Measurements from ENCODE around the gene ZDBF2. TPM values are rescaled to one million over a fixed set of nuclear protein-coding genes. Genes with fewer than 3 reads are reported as not detected.
A peak's percentile ranks its signal among the peaks of the same experiment; 100 is the strongest.

ZDBF2 gene
- total RNA-seq = 16.5 and 18.7 TPM in 2 replicates
- 9.6 TPM for total RNA-seq (2013)
- 1.8 and 3.7 TPM in 2 replicates for polyA plus RNA-seq
- polyA minus RNA-seq = 4.5 and 7.2 TPM in 2 replicates

- Histone ChIP-seq H3K27me3 (replicated peaks in 1 of 4; ENCODE audit: control extremely low read depth in 1 of 4, control insufficient read depth in 3 of 4, insufficient read depth in 4 of 4, low read length in 3 of 4) (peaks cover 0 to 55% (median 24%) of the 10 kb centered on the region in 4 experiments), H3K36me3 (replicated peaks in 1 of 2; ENCODE audit: control extremely low read depth in 1 of 2, control insufficient read depth in 1 of 2, extremely low read depth in 1 of 2, insufficient read depth in 2 of 2, low read length in 1 of 2) (no peaks in the 10 kb centered on the region), H4K20me1 (ENCODE audit: control insufficient read depth, insufficient read depth, low read length, poor library complexity, severe bottlenecking) (no peaks in the 10 kb centered on the region), H3K4me3 (ENCODE audit: control extremely low read depth in 1 of 5, extremely low read depth in 1 of 5, insufficient read depth in 1 of 5, low read depth in 2 of 5, low read length in 4 of 5) (peak within 1 kb of the TSS; percentile 66 to 70 (median 67)), H3K9me3 (ENCODE audit: control extremely low read depth in 1 of 3, control insufficient read depth in 2 of 3, insufficient read depth in 1 of 3, low read length in 2 of 3) (peaks cover 0 to 8% (median 5%) of the 10 kb centered on the region in 3 donors), H3K4me2 (replicated peaks; ENCODE audit: low read depth, low read length, poor library complexity, severe bottlenecking) (peak within 1 kb of the TSS; percentile 90), H3K27ac (ENCODE audit: low read length in 2 of 2) (peak within 1 kb of the TSS; percentile 39 to 78), H3K4me1 (ENCODE audit: control insufficient read depth in 2 of 2, insufficient read depth in 2 of 2, low read length in 2 of 2) (peaks cover 19 to 22% of the 10 kb centered on the region in 2 donors), H2AFZ (ENCODE audit: insufficient read depth, low read depth, low read length, poor library complexity, severe bottlenecking) (peak within 1 kb of the TSS; percentile 76), H3K79me2 (ENCODE audit: control insufficient read depth, insufficient read depth, low read length) (peaks cover 9% of the 10 kb centered on the region), H3K9ac (ENCODE audit: low read length) (peak within 1 kb of the TSS; percentile 77)
- Mint-ChIP-seq H3K27me3 (peaks cover 50% of the 10 kb centered on the region), H3K4me1 (peaks cover 18% of the 10 kb centered on the region), H3K9me3 (ENCODE audit: insufficient read depth) (no peaks in the 10 kb centered on the region), H3K27ac (peak within 1 kb of the TSS; percentile 79), H3K4me3 (peak within 1 kb of the TSS; percentile 77)
- TF ChIP-seq EZH2 (IDR thresholded peaks at IDR 0.05; ENCODE audit: borderline replicate concordance, insufficient read depth, low read depth, low read length, poor library complexity, severe bottlenecking) (no peak), CTCF (IDR thresholded peaks at IDR 0.05) (no peak)
- DNase-seq (peak; percentile 76), ATAC-seq (ENCODE audit: low read depth) (peak; percentile 83)
- intact Hi-C loops (cut with micrococcal nuclease) = loop anchor here (1.0 to 10.0 kb wide), 3 partner anchors 28 to 190 kb away; partner anchors contain the start of genes EEF1B2, INO80D and NDUFS1
- ChIA-PET CTCF (interaction anchor here (1.0 kb wide), 1 partner anchor 30 kb away, joined by 3 read pairs; no protein-coding TSS in a partner anchor), POLR2A (interaction anchor here (0.6 to 1.3 kb wide), 3 partner anchors 115 to 1979 kb away, joined by 3 to 7 read pairs (median 3); partner anchors contain the start of genes EEF1B2 and NDUFS1)
- 2% methylated on average over 92 of the region's 104 CpGs for WGBS (ENCODE audit: insufficient coverage)
These were observed at the start of gene ZDBF2 for GRCh38 chr2:206274434-206275311. Gene ZDBF2 (plus strand): TSS chr2:206274663. CDS start chr2:206281850, 7,187 bp downstream.

Measured in B cell (primary cell).